Measurements from ENCODE around the gene BEAN1.

- no peak for TF ChIP-seq GATA3 (IDR thresholded peaks at IDR 0.05; ENCODE audit: low read depth, low read length)
- no peak for TF ChIP-seq GATA2 (IDR thresholded peaks at IDR 0.05; ENCODE audit: low read depth, low read length)
Observed at GRCh38 chr16:66523861-66524354, 96.8 kb downstream of the BEAN1 start.

All from SH-SY5Y (cell line).